K562 (cell line): ENCODE results near the gene CARD11. TPM values are rescaled to one million over a fixed set of nuclear protein-coding genes. Genes with fewer than 3 reads are reported as not detected.
A peak's percentile ranks its signal among the peaks of the same experiment; 100 is the strongest.

Experiments used
- ADNP ChIP-seq: fragments of 200-800 bp; sonication (Bioruptor generic); IDR thresholded peaks from 2 replicates; pipeline ENCODE4 v1.6.1; 2016; ENCODE audit warnings: missing genetic modification characterization, missing compliant biosample characterization
- ATF1 ChIP-seq, 2 experiments: fragments of 450-650 bp in 1 of 2; IDR thresholded peaks; 2 replicates each; pipeline ENCODE4 v1.6.1; 2016; ENCODE audit warnings: missing compliant biosample characterization in 1 of 2, missing genetic modification characterization in 1 of 2
- CBX3 ChIP-seq, 2 experiments: IDR thresholded peaks; 1 replicate in 1 of 2; 2 replicates in 1 of 2; pipeline ENCODE4 v1.6.1; 2012; ENCODE audit warnings: inconsistent platforms in 2 of 2, low read length in 2 of 2, borderline replicate concordance in 1 of 2, control low read depth in 1 of 2
- CHD4 ChIP-seq: fragments of 200-600 bp; sonication (generic); IDR thresholded peaks from 3 replicates; pipeline ENCODE4 v1.6.1; 2012; ENCODE audit warnings: low read depth, mild to moderate bottlenecking, mixed read lengths, low read length, inconsistent platforms; ENCODE audit not compliant: insufficient read depth, insufficient replicate concordance, poor library complexity, severe bottlenecking
- CREBBP ChIP-seq: IDR thresholded peaks from one replicate; pipeline ENCODE4 v1.6.1; 2012; ENCODE audit warnings: low read depth, mild to moderate bottlenecking, control low read depth, inconsistent platforms, low read length
- JUN ChIP-seq, 2 experiments: sonication (generic) in 1 of 2; formaldehyde crosslinking in 1 of 2; IDR thresholded peaks; 2 replicates each; pipeline versions ENCODE4 v1.6.1 to v1.8.0; 2012 to 2022; ENCODE audit warnings: borderline replicate concordance in 2 of 2, mild to moderate bottlenecking in 2 of 2, improper control_type of control experiment in 1 of 2, low read depth in 1 of 2, low read length in 1 of 2, missing genetic modification reagents in 1 of 2
- KDM1A ChIP-seq, 2 experiments: fragments of 450-650 bp; IDR thresholded peaks; 2 replicates each; pipeline ENCODE4 v1.6.1; 2016; ENCODE audit warnings: mild to moderate bottlenecking in 2 of 2
- NR1H2 ChIP-seq: sonication (generic); formaldehyde crosslinking; IDR thresholded peaks from 2 replicates; pipeline ENCODE4 v1.4.0; 2020; ENCODE audit warnings: mild to moderate bottlenecking, missing genetic modification reagents
- RB1 ChIP-seq: fragments of 450-650 bp; IDR thresholded peaks from 2 replicates; pipeline ENCODE4 v1.6.1; 2017; ENCODE audit warnings: low read depth, mild to moderate bottlenecking
- RBM25 ChIP-seq: fragments of 200-400 bp; formaldehyde crosslinking; IDR thresholded peaks from 2 replicates; pipeline ENCODE4 v1.6.1; 2018; ENCODE audit warnings: low read length, low read depth, moderate library complexity; ENCODE audit not compliant: severe bottlenecking
- RBM39 ChIP-seq: fragments of 200-400 bp; formaldehyde crosslinking; optimal IDR thresholded peaks from 2 replicates; pipeline ENCODE3; 2018; ENCODE audit warnings: low read depth, low read length
- SRSF3 ChIP-seq: fragments of 200-400 bp; formaldehyde crosslinking; IDR thresholded peaks from 2 replicates; pipeline ENCODE4 v1.6.1; 2016; ENCODE audit warnings: mild to moderate bottlenecking, low read length, moderate library complexity; ENCODE audit not compliant: insufficient read depth
- WHSC1 ChIP-seq: IDR thresholded peaks from one replicate; pipeline ENCODE4 v1.6.1; 2012; ENCODE audit warnings: low read length, control low read depth, inconsistent platforms
- ZBTB8A ChIP-seq: fragments of 450-650 bp; IDR thresholded peaks from 2 replicates; pipeline ENCODE4 v1.6.1; 2018; ENCODE audit warnings: mild to moderate bottlenecking, moderate library complexity; ENCODE audit not compliant: partially characterized antibody
- ZKSCAN3 ChIP-seq: fragments of 250-450 bp; sonication (Bioruptor Pico); IDR thresholded peaks from 2 replicates; pipeline ENCODE4 v1.4.0; 2020
- ZNF146 ChIP-seq: IDR thresholded peaks from one replicate; pipeline ENCODE4 v1.6.1; 2018; ENCODE audit warnings: missing compliant biosample characterization; ENCODE audit not compliant: unreplicated experiment
- ZNF586 ChIP-seq: fragments of 450-650 bp; formaldehyde crosslinking; conservative IDR thresholded peaks from 2 replicates; pipeline ENCODE4 v1.4.0; 2020; ENCODE audit warnings: mild to moderate bottlenecking, moderate library complexity
- polyA plus RNA-seq, 8 experiments: library from polyadenylated mRNA; depleted of rRNA in 4 of 8; stranded (reverse) in 5 of 8; unstranded in 3 of 8; fragments of >200 nt; fragmentation: Nextera tagmentation in 2 of 8; fragmentation: Illumina TruSeq in 1 of 8; extraction: Ambion mirVana in 2 of 8; extraction: Trizol in 1 of 8; gene quantifications; 2 replicates each; pipeline versions ENCODE4 v1.2.1 to v1.2.3, GENCODE V29; 2011 to 2014; ENCODE audit warnings: inconsistent platforms in 1 of 8, missing spikeins in 1 of 8
- total RNA-seq, 7 experiments: library from RNA; depleted of rRNA in 6 of 7; stranded (reverse); fragments of >200 nt in 6 of 7; fragmentation: Illumina TruSeq in 2 of 7; extraction: Trizol in 2 of 7; gene quantifications; 2 replicates each; pipeline versions ENCODE4 v1.2.1 to v1.2.3, GENCODE V29; 2011 to 2021; ENCODE audit warnings: low replicate concordance in 1 of 7
- TF ChIP-seq, protein P1 (sequence below): fragments of 450-650 bp; formaldehyde crosslinking; IDR thresholded peaks from 2 replicates; pipeline ENCODE4 v1.4.0; 2020; ENCODE audit warnings: mild to moderate bottlenecking, mixed read lengths
- TF ChIP-seq, protein P2 (sequence below): fragments of 250-450 bp; sonication (Bioruptor Pico); IDR thresholded peaks from 2 replicates; pipeline ENCODE4 v1.5.0; 2021
- TF ChIP-seq, protein P3 (sequence below), 2 experiments: fragments of 450-650 bp in 1 of 2; sonication (generic) in 1 of 2; formaldehyde crosslinking; conservative IDR thresholded peaks; 2 replicates each; pipeline versions ENCODE4 v1.4.0 to v1.8.1; 2020 to 2022; ENCODE audit warnings: mild to moderate bottlenecking in 1 of 2, missing genetic modification reagents in 1 of 2
- TF ChIP-seq, protein P4 (sequence below): sonication (generic); formaldehyde crosslinking; IDR thresholded peaks from 2 replicates; pipeline ENCODE4 v1.8.0; 2022; ENCODE audit warnings: missing genetic modification reagents, mild to moderate bottlenecking, moderate library complexity, borderline replicate concordance
- TF ChIP-seq, protein P5 (sequence below): fragments of 250-450 bp; sonication (Bioruptor Pico); IDR thresholded peaks from 2 replicates; pipeline ENCODE4 v1.4.0; 2020

Gene CARD11
- total and polyA plus RNA-seq, 9 of the 15 experiments (the other 6 are each of a cell fraction or from before 2014, with no cell fraction given): 0.07 to 12.8 (median 5.7) TPM

DNA sequence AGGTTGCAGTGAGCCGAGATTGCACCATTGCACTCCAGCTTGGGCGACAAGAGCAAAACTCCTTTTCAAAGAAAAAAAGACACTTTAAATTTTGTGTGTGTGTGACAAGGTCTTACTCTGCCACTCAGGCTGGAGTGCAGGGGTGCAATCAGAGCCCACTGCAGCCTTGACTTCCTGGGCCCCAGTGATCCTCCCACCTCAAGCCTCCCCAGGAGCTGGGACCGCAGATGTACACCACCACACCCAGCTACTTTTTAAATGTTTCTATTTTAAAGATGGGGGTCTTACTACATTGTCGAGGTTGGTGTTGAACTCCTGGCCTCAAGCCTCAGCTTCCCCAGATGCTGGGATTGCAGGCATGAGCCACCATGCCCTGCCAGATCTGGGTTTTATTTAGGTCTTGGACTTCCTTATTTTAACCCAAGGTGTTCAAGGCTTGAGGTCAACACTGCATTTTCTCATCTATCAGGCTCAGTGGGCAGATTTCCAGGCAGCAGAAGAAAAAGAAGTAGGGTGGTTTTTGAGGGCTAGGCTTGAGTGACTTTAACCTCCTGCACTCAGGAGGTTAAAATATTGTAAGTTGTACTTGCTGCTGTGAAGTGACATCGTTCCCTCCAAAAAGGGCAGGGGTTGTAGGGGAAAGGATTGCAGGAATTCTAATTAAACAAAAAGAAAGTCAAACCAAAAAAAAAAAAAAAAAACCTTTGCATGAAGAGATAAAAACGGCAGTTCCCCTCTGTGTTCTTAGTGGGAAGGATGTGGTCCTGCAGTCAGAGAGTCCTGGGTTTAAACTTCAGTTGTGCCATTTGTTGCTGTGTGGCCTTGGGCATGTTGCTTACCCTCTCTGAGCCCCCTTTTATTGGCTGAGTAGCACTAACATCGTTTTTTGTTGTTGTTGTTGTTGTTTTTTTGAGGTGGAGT is 71.5 kb downstream of the CARD11 start (continued):
- TF ChIP-seq NR1H2 (CRISPR knock-in tag): no peak
- TF ChIP-seq RBM25: peak; percentile 95
- TF ChIP-seq, protein P1, sequence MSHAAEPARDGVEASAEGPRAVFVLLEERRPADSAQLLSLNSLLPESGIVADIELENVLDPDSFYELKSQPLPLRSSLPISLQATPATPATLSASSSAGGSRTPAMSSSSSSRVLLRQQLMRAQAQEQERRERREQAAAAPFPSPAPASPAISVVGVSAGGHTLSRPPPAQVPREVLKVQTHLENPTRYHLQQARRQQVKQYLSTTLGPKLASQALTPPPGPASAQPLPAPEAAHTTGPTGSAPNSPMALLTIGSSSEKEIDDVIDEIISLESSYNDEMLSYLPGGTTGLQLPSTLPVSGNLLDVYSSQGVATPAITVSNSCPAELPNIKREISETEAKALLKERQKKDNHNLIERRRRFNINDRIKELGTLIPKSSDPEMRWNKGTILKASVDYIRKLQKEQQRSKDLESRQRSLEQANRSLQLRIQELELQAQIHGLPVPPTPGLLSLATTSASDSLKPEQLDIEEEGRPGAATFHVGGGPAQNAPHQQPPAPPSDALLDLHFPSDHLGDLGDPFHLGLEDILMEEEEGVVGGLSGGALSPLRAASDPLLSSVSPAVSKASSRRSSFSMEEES (CRISPR knock-in tag): no peak
- TF ChIP-seq, protein P2, sequence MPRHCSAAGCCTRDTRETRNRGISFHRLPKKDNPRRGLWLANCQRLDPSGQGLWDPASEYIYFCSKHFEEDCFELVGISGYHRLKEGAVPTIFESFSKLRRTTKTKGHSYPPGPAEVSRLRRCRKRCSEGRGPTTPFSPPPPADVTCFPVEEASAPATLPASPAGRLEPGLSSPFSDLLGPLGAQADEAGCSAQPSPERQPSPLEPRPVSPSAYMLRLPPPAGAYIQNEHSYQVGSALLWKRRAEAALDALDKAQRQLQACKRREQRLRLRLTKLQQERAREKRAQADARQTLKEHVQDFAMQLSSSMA: no peak
- no peak for TF ChIP-seq ATF1 (CRISPR knock-in tag; IDR thresholded peaks at IDR 0.05)
- TF ChIP-seq ATF1 (tag; IDR thresholded peaks at IDR 0.05): no peak
- no peak for TF ChIP-seq ZNF586 (CRISPR knock-in tag)
- TF ChIP-seq, protein P3, sequence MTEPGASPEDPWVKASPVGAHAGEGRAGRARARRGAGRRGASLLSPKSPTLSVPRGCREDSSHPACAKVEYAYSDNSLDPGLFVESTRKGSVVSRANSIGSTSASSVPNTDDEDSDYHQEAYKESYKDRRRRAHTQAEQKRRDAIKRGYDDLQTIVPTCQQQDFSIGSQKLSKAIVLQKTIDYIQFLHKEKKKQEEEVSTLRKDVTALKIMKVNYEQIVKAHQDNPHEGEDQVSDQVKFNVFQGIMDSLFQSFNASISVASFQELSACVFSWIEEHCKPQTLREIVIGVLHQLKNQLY (CRISPR knock-in tag; conservative IDR thresholded peaks at IDR 0.05): no peak
- TF ChIP-seq CBX3 (IDR thresholded peaks at IDR 0.05; ENCODE audit: borderline replicate concordance in 1 of 2, low read length in 2 of 2): no peak
- TF ChIP-seq ADNP (tag): 0 out of 2 replicates have a peak, but pooled peaks have one; percentile 42
- peak; percentile 59 to 79; a peak in 3 of 4 replicates for TF ChIP-seq KDM1A (IDR thresholded peaks at IDR 0.05)
- TF ChIP-seq ZKSCAN3: no peak
- TF ChIP-seq CREBBP: no peak
- no peak for TF ChIP-seq WHSC1
- TF ChIP-seq ZNF146 (CRISPR knock-in tag): no peak
- no peak for TF ChIP-seq JUN (IDR thresholded peaks at IDR 0.05; ENCODE audit: borderline replicate concordance, low read depth, low read length)
- no peak for TF ChIP-seq JUN (CRISPR knock-in tag; IDR thresholded peaks at IDR 0.05; ENCODE audit: borderline replicate concordance)
- no peak for TF ChIP-seq RB1
- TF ChIP-seq CHD4: peak; percentile 25
- TF ChIP-seq, protein P4, sequence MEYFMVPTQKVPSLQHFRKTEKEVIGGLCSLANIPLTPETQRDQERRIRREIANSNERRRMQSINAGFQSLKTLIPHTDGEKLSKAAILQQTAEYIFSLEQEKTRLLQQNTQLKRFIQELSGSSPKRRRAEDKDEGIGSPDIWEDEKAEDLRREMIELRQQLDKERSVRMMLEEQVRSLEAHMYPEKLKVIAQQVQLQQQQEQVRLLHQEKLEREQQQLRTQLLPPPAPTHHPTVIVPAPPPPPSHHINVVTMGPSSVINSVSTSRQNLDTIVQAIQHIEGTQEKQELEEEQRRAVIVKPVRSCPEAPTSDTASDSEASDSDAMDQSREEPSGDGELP (CRISPR knock-in tag): no peak
- TF ChIP-seq ZBTB8A: no peak
- TF ChIP-seq, protein P5, sequence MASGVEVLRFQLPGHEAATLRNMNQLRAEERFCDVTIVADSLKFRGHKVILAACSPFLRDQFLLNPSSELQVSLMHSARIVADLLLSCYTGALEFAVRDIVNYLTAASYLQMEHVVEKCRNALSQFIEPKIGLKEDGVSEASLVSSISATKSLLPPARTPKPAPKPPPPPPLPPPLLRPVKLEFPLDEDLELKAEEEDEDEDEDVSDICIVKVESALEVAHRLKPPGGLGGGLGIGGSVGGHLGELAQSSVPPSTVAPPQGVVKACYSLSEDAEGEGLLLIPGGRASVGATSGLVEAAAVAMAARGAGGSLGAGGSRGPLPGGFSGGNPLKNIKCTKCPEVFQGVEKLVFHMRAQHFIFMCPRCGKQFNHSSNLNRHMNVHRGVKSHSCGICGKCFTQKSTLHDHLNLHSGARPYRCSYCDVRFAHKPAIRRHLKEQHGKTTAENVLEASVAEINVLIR (CRISPR knock-in tag): no peak
- TF ChIP-seq SRSF3: no peak
- no peak for TF ChIP-seq RBM39
